ENCODE results near the gene KCNK4.

Gene KCNK4

DNA sequence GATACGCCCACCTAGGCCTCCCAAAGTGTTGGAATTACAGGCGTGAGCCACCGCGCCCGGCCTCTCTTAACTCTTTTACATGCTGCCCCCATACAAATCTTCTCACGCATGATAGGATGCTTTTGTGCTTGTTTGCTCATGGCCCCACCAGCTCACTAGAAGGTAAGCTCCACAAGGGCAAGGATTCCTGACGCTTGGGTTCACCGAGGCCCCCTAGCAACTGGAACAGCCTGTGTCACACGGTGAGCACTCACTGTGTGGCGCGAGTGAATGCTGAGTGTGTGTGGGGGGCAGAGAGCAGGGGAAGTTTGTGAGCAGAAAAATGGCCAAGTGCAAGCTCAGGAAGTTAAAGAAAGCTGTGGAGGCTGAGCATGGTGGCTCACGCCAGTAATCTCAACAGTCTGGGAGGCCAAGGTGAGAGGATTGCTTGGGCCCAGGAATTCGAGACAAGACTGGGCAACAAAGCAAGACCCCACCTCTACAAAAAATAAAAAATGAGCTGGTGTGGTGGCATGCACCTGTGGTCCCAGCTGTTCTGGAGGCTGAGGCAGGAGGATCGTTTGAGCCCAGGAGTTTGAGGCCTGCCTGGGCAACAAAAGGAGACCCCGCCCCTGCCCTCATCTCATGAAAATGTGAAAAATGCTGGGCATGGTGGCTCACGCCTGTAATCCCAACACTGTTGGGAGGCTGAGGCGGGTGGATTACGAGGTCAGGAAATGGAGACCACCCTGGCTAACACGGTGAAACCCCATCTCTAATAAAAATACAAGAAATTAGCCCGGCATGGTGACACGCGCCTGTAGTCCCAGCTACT is 8.9 kb upstream of the KCNK4 start:
- no peak for TF ChIP-seq TAF1 (IDR thresholded peaks at IDR 0.05; ENCODE audit: borderline replicate concordance, insufficient read depth, low read length)
- TF ChIP-seq FOXP2 (optimal IDR thresholded peaks at IDR 0.05; ENCODE audit: borderline replicate concordance, extremely low read depth, extremely low read length, insufficient read depth), result no peak
- TF ChIP-seq POLR2AphosphoS5 (IDR thresholded peaks at IDR 0.05; ENCODE audit: low read depth, low read length), result no peak
- no peak for TF ChIP-seq SIN3A (IDR thresholded peaks at IDR 0.05; ENCODE audit: borderline replicate concordance, insufficient read depth, low read length)
- TF ChIP-seq, protein P1, sequence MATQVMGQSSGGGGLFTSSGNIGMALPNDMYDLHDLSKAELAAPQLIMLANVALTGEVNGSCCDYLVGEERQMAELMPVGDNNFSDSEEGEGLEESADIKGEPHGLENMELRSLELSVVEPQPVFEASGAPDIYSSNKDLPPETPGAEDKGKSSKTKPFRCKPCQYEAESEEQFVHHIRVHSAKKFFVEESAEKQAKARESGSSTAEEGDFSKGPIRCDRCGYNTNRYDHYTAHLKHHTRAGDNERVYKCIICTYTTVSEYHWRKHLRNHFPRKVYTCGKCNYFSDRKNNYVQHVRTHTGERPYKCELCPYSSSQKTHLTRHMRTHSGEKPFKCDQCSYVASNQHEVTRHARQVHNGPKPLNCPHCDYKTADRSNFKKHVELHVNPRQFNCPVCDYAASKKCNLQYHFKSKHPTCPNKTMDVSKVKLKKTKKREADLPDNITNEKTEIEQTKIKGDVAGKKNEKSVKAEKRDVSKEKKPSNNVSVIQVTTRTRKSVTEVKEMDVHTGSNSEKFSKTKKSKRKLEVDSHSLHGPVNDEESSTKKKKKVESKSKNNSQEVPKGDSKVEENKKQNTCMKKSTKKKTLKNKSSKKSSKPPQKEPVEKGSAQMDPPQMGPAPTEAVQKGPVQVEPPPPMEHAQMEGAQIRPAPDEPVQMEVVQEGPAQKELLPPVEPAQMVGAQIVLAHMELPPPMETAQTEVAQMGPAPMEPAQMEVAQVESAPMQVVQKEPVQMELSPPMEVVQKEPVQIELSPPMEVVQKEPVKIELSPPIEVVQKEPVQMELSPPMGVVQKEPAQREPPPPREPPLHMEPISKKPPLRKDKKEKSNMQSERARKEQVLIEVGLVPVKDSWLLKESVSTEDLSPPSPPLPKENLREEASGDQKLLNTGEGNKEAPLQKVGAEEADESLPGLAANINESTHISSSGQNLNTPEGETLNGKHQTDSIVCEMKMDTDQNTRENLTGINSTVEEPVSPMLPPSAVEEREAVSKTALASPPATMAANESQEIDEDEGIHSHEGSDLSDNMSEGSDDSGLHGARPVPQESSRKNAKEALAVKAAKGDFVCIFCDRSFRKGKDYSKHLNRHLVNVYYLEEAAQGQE (IDR thresholded peaks at IDR 0.05; ENCODE audit: insufficient read depth in 1 of 2, low read depth in 2 of 2, low read length in 2 of 2), result no peak

DNA sequence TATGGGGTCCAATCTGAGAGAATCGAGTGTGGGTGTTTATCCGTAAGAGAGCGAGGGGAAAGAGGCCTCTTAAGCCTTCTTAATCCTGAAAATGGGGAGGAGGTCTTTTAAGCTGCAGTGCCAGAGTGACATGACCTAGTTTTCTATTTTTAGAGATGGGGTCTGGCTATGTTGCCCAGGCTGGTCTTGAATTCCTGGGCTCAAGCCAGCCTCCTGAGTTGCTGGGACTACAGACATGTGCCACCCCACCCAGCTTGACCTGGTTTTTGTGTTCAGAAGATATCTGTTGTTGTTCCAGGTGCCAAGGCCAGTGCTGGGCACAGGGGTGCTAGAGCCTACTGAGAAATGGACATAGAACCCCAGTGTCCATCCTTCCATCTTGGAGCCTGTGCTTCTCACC is 8.0 kb upstream of the KCNK4 start:
- TF ChIP-seq FOXP2 (optimal IDR thresholded peaks at IDR 0.05; ENCODE audit: borderline replicate concordance, extremely low read depth, extremely low read length, insufficient read depth) (no peak), TAF1 (IDR thresholded peaks at IDR 0.05; ENCODE audit: borderline replicate concordance, insufficient read depth, low read length) (no peak), SIN3A (IDR thresholded peaks at IDR 0.05; ENCODE audit: borderline replicate concordance, insufficient read depth, low read length) (no peak), POLR2AphosphoS5 (IDR thresholded peaks at IDR 0.05; ENCODE audit: low read depth, low read length) (no peak)
- TF ChIP-seq, protein P1 (IDR thresholded peaks at IDR 0.05; ENCODE audit: insufficient read depth in 1 of 2, low read depth in 2 of 2, low read length in 2 of 2), result no peak

DNA sequence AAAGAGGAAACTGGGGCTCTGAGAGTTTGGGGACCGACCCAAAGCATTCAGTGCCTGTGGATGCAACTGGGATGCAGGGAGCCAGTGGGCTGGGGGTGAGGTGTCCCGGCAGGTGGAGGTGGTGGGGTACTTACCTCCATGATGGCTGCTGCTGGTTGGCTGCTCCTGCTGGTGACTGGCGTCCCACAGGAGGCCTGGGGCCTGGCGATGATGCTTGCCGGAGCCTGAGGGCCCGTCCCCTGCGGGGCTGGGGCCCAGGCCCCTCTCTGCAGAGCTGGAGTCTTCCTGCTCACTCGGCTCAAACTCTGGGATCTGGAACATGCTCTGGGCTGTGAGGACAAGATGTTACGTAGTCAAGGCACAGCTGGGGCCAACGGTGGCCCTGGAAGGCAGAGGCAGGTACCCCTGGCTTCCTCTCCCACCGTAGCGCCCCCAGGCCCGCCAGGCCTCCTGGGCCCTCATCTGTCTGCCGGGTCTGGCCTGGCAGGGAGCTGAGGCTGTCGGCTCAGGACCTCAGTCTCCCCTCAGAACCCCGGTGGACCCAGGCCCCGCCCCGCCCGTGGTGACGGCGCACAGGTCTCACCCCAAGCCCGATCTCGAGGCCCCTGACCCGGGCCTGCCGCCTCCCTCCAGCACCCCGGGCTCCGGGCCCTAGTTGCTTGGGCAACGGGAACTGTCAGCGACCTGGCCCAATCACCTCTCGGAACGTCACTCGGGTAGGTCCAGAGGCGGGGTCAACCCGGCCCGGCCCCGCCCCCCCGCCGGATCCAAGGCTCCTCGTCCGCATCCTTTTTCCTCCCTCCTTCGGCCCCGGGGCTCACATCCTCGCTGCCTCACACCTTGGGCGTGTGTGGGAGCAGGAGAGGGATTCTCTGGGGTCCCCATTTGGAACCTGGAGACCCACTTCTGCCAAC is 6.8 kb upstream of the KCNK4 start, which contains the start of gene BAD:
BAD (minus strand) TSS at position 618 of the 914 bp plus-strand sequence; CDS start at position 321, 297 bp downstream.
- TF ChIP-seq FOXP2 (optimal IDR thresholded peaks at IDR 0.05; ENCODE audit: borderline replicate concordance, extremely low read depth, extremely low read length, insufficient read depth) (peak; percentile 13), SIN3A (IDR thresholded peaks at IDR 0.05; ENCODE audit: borderline replicate concordance, insufficient read depth, low read length) (no peak; the same call in 1 of the 2 replicates), TAF1 (IDR thresholded peaks at IDR 0.05; ENCODE audit: borderline replicate concordance, insufficient read depth, low read length) (peak; percentile 54; the same call in 1 of the 2 replicates), POLR2AphosphoS5 (IDR thresholded peaks at IDR 0.05; ENCODE audit: low read depth, low read length) (peak; percentile 85)
- TF ChIP-seq, protein P1 (IDR thresholded peaks at IDR 0.05; ENCODE audit: insufficient read depth in 1 of 2, low read depth in 2 of 2, low read length in 2 of 2), result no peak

DNA sequence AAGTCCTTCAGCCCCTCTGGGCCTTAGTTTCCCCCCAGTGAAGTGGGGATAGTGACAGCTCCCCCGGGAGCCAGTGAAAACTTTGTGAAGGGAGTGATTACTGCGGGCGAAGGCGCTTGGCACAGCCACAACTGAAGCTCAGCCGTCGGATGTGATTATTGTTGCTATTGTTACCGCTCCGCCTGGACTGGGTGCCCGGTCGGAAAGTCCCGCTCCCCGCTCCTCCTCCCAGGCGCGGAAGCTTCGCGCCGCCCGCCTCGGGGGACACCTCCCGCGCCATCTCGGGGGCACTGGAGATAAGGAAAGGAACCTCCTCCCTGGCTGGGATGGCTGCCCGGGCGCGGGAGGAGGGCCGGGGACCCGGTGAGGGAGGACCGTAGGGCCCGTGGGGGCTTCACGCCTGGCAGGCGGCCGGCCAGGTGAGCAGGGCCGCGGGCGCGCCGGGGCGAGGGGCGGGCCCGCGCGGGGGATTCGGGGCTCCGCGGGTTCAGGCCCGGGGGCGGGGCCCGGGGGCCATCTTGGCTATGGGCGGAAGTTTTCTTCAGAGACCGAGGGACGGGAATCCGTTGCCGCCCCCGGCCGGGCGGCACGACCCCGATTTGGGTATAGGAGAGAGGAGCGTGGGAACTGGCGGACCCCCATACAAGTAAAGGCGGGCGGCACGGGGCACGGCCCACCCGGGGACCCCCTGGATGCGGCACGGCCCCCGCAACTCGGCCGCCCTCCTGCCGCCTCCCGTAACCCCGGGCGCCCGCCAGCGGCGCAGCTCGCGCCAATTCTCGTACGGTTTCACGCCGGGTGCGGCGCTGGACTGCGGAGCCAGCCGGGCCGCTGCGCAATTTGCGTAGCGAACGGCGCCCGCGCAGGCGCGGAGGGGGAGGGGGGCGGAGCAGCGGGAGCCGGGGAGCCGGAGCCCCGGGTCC is 5.9 kb upstream of the KCNK4 start, which contains the start of gene GPR137:
GPR137 (plus strand) TSS at position 887 of the 923 bp plus-strand sequence. CDS start 677 bp downstream, outside the sequence.
- TF ChIP-seq SIN3A (IDR thresholded peaks at IDR 0.05; ENCODE audit: borderline replicate concordance, insufficient read depth, low read length) (no peak), TAF1 (IDR thresholded peaks at IDR 0.05; ENCODE audit: borderline replicate concordance, insufficient read depth, low read length) (peak; percentile 37; the same call in 1 of the 2 replicates), FOXP2 (optimal IDR thresholded peaks at IDR 0.05; ENCODE audit: borderline replicate concordance, extremely low read depth, extremely low read length, insufficient read depth) (peak; percentile 31), POLR2AphosphoS5 (IDR thresholded peaks at IDR 0.05; ENCODE audit: low read depth, low read length) (no peak)
- TF ChIP-seq, protein P1 (IDR thresholded peaks at IDR 0.05; ENCODE audit: insufficient read depth in 1 of 2, low read depth in 2 of 2, low read length in 2 of 2), result no peak

All from PFSK-1 (cell line).